GM12878 (cell line): ENCODE measurements around the gene BCR. TPM values are rescaled to one million over a fixed set of nuclear protein-coding genes. Genes with fewer than 3 reads are reported as not detected.

Experiments used
- ATAC-seq: fragments of 200-7000 bp; cut with Tn5 transposase; 3 replicates; pipeline ENCODE4 v1.9.1; 2020; ENCODE audit warnings: mild to moderate bottlenecking, moderate library complexity
- BruUV-seq: library from RNA; stranded (reverse); fragments of 400-500 nt; replicated peaks from 2 replicates; lab custom pipeline; 2021; lab: Mats Ljungman, UMichigan
- CTCF ChIA-PET: fragments of 300-600 bp; sonication (Branson Sonifier 250); formaldehyde crosslinking; extraction: SDS; loops from one replicate; lab custom pipeline; 2021; ENCODE audit warnings: inconsistent platforms; lab: Yijun Ruan, JAX
- POLR2A ChIA-PET: fragments of 350-600 bp; formaldehyde crosslinking; extraction: SDS; loops from one replicate; lab custom pipeline; 2021; ENCODE audit warnings: inconsistent platforms; lab: Charles Lee
- RAD21 ChIA-PET: fragments of 300-600 bp; sonication (Branson Sonifier 250); formaldehyde crosslinking; loops from one replicate; lab custom pipeline; 2023; ENCODE audit warnings: antibody characterized with exemption; ENCODE audit not compliant: unreplicated experiment; lab: Charles Lee
- SMC1A ChIA-PET: fragments of 300-600 bp; sonication (Branson Sonifier 250); formaldehyde crosslinking; loops from one replicate; lab custom pipeline; 2023; ENCODE audit not compliant: unreplicated experiment, uncharacterized antibody; lab: Charles Lee
- DNase-seq: peaks from one replicate; pipeline ENCODE4 v3.0.0-alpha.2; 2011; ENCODE audit warnings: low read depth, low spot score
- FAIRE-seq: peaks from 3 replicates; lab custom pipeline; 2011; peaks lifted over from hg19 to GRCh38; lab: Jason Lieb, UNC
- H2AFZ ChIP-seq: 2 replicates; pipeline ENCODE4 v1.6.0; 2011; ENCODE audit warnings: low read depth, low read length, control low read depth; ENCODE audit not compliant: control insufficient read depth
- H3K27ac ChIP-seq: 2 replicates; pipeline ENCODE4 v1.5.1; 2011; ENCODE audit warnings: control low read depth; ENCODE audit not compliant: control insufficient read depth, insufficient read depth
- H3K27me3 ChIP-seq, 2 experiments: replicated peaks in 1 of 2; 2 replicates each; pipeline versions ENCODE4 v1.6.0 to v1.6.1; 2011; ENCODE audit warnings: low read length in 1 of 2; ENCODE audit not compliant: control insufficient read depth in 2 of 2, insufficient read depth in 2 of 2
- H3K36me3 ChIP-seq, 2 experiments: 2 replicates each; pipeline ENCODE4 v1.5.1; 2011; ENCODE audit warnings: low read length in 1 of 2; ENCODE audit not compliant: control insufficient read depth in 2 of 2, insufficient read depth in 2 of 2
- H3K4me1 ChIP-seq: 2 replicates; pipeline ENCODE4 v1.6.1; 2011; ENCODE audit warnings: mild to moderate bottlenecking, low read length, moderate library complexity, mixed read lengths; ENCODE audit not compliant: control insufficient read depth, insufficient read depth
- H3K4me2 ChIP-seq: 2 replicates; pipeline ENCODE4 v1.6.0; 2011; ENCODE audit warnings: control low read depth; ENCODE audit not compliant: control insufficient read depth, insufficient read depth
- H3K4me3 ChIP-seq: fragments of 200-600 bp; sonication (generic); 2 replicates; pipeline ENCODE4 v1.5.1; 2016
- H3K79me2 ChIP-seq: 2 replicates; pipeline ENCODE4 v1.6.0; 2011; ENCODE audit warnings: low read length; ENCODE audit not compliant: control insufficient read depth, insufficient read depth
- H3K9ac ChIP-seq: 2 replicates; pipeline ENCODE4 v1.8.0; 2011; ENCODE audit warnings: low read length, control low read depth, mixed read lengths; ENCODE audit not compliant: control insufficient read depth, insufficient read depth
- H3K9me3 ChIP-seq: replicated peaks from 3 replicates; pipeline ENCODE4 v1.5.1; 2011; ENCODE audit warnings: mild to moderate bottlenecking, low read length; ENCODE audit not compliant: control insufficient read depth, insufficient read depth
- H4K20me1 ChIP-seq: 2 replicates; pipeline ENCODE4 v1.6.0; 2011; ENCODE audit not compliant: control insufficient read depth, insufficient read depth
- BRCA1 ChIP-seq: IDR thresholded peaks from 2 replicates; pipeline ENCODE4 v1.6.1; 2011; ENCODE audit warnings: low read depth, low read length, improper control_type of control experiment
- EGR1 ChIP-seq, 2 experiments: IDR thresholded peaks; 1 replicate in 1 of 2; 2 replicates in 1 of 2; pipeline ENCODE4 v1.6.1; 2011 to 2012; ENCODE audit warnings: low read depth in 2 of 2, low read length in 2 of 2, borderline replicate concordance in 1 of 2, mild to moderate bottlenecking in 1 of 2, moderate library complexity in 1 of 2
- FOS ChIP-seq: IDR thresholded peaks from 3 replicates; pipeline ENCODE4 v1.6.1; 2011; ENCODE audit warnings: borderline replicate concordance; ENCODE audit not compliant: insufficient read length; ENCODE audit errors: extremely low read depth
- IRF3 ChIP-seq: fragments of 450-650 bp; IDR thresholded peaks from 2 replicates; pipeline ENCODE4 v1.6.1; 2014; ENCODE audit warnings: mild to moderate bottlenecking
- KAT2A ChIP-seq: conservative IDR thresholded peaks from 2 replicates; pipeline ENCODE4 v1.6.1; 2011; ENCODE audit warnings: low read depth, low read length; ENCODE audit not compliant: control insufficient read depth
- MYB ChIP-seq: fragments of 150-350 bp; IDR thresholded peaks from 2 replicates; pipeline ENCODE4 v1.6.1; 2014; ENCODE audit warnings: mild to moderate bottlenecking, low read depth, low read length, borderline replicate concordance
- PAX8 ChIP-seq: fragments of 450-650 bp; IDR thresholded peaks from 2 replicates; pipeline ENCODE4 v1.6.1; 2017; ENCODE audit warnings: mild to moderate bottlenecking, moderate library complexity
- PML ChIP-seq: IDR thresholded peaks from 2 replicates; pipeline ENCODE4 v1.6.1; 2012; ENCODE audit warnings: low read length, inconsistent platforms
- RAD21 ChIP-seq: IDR thresholded peaks from 2 replicates; pipeline ENCODE4 v1.6.1; 2011; ENCODE audit warnings: mild to moderate bottlenecking, low read depth, low read length, moderate library complexity; ENCODE audit not compliant: insufficient read depth
- TARDBP ChIP-seq: IDR thresholded peaks from 2 replicates; pipeline ENCODE4 v1.6.1; 2016; ENCODE audit warnings: borderline replicate concordance
- TCF3 ChIP-seq: IDR thresholded peaks from 2 replicates; pipeline ENCODE4 v1.6.1; 2012; ENCODE audit warnings: low read depth, mild to moderate bottlenecking, low read length, borderline replicate concordance; ENCODE audit not compliant: insufficient read depth
- TCF7 ChIP-seq: IDR thresholded peaks from 2 replicates; pipeline ENCODE4 v1.6.1; 2014; ENCODE audit warnings: antibody characterized with exemption, borderline replicate concordance
- ZNF207 ChIP-seq: fragments of 450-650 bp; IDR thresholded peaks from 2 replicates; pipeline ENCODE4 v1.6.1; 2014; ENCODE audit warnings: antibody characterized with exemption, mild to moderate bottlenecking, borderline replicate concordance
- ZNF24 ChIP-seq: fragments of 450-650 bp; IDR thresholded peaks from 2 replicates; pipeline ENCODE4 v1.6.1; 2017; ENCODE audit warnings: antibody characterized with exemption, mild to moderate bottlenecking
- WGBS: methylation state at CpG from one replicate; pipeline ENCODE4 v1.1.6; 2016; ENCODE audit warnings: low lambda C conversion rate; ENCODE audit not compliant: insufficient replicate concordance, insufficient coverage; ENCODE audit errors: missing lambda C conversion rate; 5-methylcytosine and 5-hydroxymethylcytosine counted together
- in situ Hi-C: fragments of 300-500 bp; cut with MboI; formaldehyde crosslinking; loops from 9 replicates; pipeline ENCODE4 v1.14.3; 2018; ENCODE audit warnings: mixed read lengths
- intact Hi-C: fragments of 100-400 bp; cut with micrococcal nuclease; formaldehyde crosslinking; loops from one replicate; pipeline ENCODE4 v1.14.2; 2022; ENCODE audit not compliant: unreplicated experiment
- polyA plus RNA-seq, 11 experiments: library from polyadenylated mRNA; depleted of rRNA in 4 of 11; unstranded in 6 of 11; stranded (reverse) in 5 of 11; fragments of >200 nt; fragmentation: Nextera tagmentation in 4 of 11; fragmentation: Illumina TruSeq in 1 of 11; extraction: Ambion mirVana in 4 of 11; extraction: Trizol in 1 of 11; gene quantifications; 1 replicate in 1 of 11; 2 replicates in 10 of 11; pipeline versions ENCODE4 v1.2.1 to v1.2.3, GENCODE V29; 2011 to 2016; ENCODE audit warnings: inconsistent platforms in 2 of 11, missing spikeins in 2 of 11, low read depth in 1 of 11
- total RNA-seq, 4 experiments: library from RNA; depleted of rRNA in 3 of 4; stranded (reverse); fragments of >200 nt in 3 of 4; fragmentation: Illumina TruSeq in 1 of 4; extraction: Trizol in 1 of 4; gene quantifications; 2 replicates each; pipeline versions ENCODE4 v1.2.1 to v1.2.3, GENCODE V29; 2013 to 2021
- TF ChIP-seq, protein P1 (sequence below): IDR thresholded peaks from 2 replicates; pipeline ENCODE4 v1.6.1; 2011; ENCODE audit warnings: mild to moderate bottlenecking, low read depth, low read length, moderate library complexity; ENCODE audit not compliant: insufficient replicate concordance
- TF ChIP-seq, protein P2 (sequence below): fragments of 450-650 bp; IDR thresholded peaks from 2 replicates; pipeline ENCODE4 v1.6.1; 2017; ENCODE audit warnings: mild to moderate bottlenecking, moderate library complexity

Gene BCR
- total and polyA plus RNA-seq, 10 of the 15 experiments (the other 5 are each of a cell fraction or from before 2014, with no cell fraction given): 1.7 to 64.7 (median 18.4) TPM

DNA sequence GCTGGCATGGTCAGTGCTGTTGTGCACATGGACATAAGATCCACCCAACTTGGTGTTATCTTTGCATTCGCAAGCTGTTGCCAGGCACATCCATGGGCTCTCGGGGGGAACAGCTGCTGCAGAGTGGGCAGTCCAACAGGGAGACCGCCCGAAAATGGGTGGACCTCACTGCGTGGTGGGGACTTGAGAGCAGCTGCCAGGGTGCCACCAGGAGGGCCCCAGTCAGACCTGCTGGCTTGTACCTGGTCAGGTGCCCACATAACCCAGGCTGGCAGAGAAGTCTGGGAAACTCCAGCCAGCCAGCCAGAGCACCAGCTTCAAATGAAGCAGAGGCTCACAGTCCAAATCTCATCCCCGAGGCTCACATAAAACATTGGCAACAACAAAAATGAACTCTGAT, 120.2 kb downstream of the BCR start (continued):
- TF ChIP-seq IRF3: no peak
- TF ChIP-seq, protein P1, sequence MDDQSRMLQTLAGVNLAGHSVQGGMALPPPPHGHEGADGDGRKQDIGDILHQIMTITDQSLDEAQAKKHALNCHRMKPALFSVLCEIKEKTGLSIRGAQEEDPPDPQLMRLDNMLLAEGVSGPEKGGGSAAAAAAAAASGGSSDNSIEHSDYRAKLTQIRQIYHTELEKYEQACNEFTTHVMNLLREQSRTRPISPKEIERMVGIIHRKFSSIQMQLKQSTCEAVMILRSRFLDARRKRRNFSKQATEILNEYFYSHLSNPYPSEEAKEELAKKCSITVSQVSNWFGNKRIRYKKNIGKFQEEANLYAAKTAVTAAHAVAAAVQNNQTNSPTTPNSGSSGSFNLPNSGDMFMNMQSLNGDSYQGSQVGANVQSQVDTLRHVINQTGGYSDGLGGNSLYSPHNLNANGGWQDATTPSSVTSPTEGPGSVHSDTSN: no peak
- TF ChIP-seq TARDBP: no peak
- TF ChIP-seq ZNF24: no peak
- no peak for TF ChIP-seq TCF7
- no peak for TF ChIP-seq PML
- TF ChIP-seq FOS: no peak
- TF ChIP-seq BRCA1: no peak
- TF ChIP-seq ZNF207: no peak
- no peak for TF ChIP-seq RAD21
- TF ChIP-seq, all 136 proteins: peak for 0

DNA sequence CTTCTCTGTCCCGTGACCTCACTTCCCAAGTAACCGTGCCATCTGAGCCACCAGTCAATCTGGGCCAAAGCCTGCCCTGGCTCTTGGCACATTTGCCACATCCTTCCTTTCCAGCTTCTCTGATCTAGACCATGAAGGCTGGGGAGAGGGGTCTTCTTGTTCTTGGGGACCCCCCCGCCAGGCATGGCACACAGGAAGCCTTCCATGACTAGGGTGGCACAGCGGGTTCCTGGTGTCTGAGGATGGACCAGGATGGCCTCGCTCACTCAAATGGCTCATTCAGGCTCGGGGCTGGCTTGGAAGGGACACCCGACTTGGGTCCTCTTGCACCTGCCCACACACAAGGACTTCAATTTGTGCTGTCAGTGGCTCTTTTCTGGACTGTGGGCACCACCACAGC, 121.3 kb downstream of the BCR start:
- in situ Hi-C loops (no loop called here), intact Hi-C loops (no loop called here)
- RAD21 ChIA-PET: no interaction called here
- Histone ChIP-seq H3K9ac (no peak overlapping the region), H3K27ac (no peak overlapping the region), H3K4me2 (no peak overlapping the region), H2AFZ (no peak overlapping the region), H3K27me3 (no peaks in the 10 kb centered on the region), H3K4me1 (no peaks in the 10 kb centered on the region), H3K79me2 (no peaks in the 10 kb centered on the region), H3K36me3 (peaks cover 0 to 10% of the 10 kb centered on the region in 2 experiments; a peak in 3 of 4 replicates), H3K9me3 (no peaks in the 10 kb centered on the region), H3K4me3 (no peak overlapping the region), H4K20me1 (no peaks in the 10 kb centered on the region)
- POLR2A ChIA-PET: no interaction called here
- no TSS peak for BruUV-seq
- TF ChIP-seq, protein P2, sequence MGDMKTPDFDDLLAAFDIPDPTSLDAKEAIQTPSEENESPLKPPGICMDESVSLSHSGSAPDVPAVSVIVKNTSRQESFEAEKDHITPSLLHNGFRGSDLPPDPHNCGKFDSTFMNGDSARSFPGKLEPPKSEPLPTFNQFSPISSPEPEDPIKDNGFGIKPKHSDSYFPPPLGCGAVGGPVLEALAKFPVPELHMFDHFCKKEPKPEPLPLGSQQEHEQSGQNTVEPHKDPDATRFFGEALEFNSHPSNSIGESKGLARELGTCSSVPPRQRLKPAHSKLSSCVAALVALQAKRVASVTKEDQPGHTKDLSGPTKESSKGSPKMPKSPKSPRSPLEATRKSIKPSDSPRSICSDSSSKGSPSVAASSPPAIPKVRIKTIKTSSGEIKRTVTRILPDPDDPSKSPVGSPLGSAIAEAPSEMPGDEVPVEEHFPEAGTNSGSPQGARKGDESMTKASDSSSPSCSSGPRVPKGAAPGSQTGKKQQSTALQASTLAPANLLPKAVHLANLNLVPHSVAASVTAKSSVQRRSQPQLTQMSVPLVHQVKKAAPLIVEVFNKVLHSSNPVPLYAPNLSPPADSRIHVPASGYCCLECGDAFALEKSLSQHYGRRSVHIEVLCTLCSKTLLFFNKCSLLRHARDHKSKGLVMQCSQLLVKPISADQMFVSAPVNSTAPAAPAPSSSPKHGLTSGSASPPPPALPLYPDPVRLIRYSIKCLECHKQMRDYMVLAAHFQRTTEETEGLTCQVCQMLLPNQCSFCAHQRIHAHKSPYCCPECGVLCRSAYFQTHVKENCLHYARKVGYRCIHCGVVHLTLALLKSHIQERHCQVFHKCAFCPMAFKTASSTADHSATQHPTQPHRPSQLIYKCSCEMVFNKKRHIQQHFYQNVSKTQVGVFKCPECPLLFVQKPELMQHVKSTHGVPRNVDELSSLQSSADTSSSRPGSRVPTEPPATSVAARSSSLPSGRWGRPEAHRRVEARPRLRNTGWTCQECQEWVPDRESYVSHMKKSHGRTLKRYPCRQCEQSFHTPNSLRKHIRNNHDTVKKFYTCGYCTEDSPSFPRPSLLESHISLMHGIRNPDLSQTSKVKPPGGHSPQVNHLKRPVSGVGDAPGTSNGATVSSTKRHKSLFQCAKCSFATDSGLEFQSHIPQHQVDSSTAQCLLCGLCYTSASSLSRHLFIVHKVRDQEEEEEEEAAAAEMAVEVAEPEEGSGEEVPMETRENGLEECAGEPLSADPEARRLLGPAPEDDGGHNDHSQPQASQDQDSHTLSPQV: no peak
- TF ChIP-seq MYB (no peak), PAX8 (no peak), TCF3 (no peak), KAT2A (no peak), EGR1 (IDR thresholded peaks at IDR 0.05; ENCODE audit: borderline replicate concordance in 1 of 2, low read depth in 2 of 2, low read length in 2 of 2) (no peak)
- CTCF ChIA-PET: no interaction called here
- DNase-seq (no peak), ATAC-seq (no peak), FAIRE-seq (no peak)
- SMC1A ChIA-PET: no interaction called here
- 79% methylated on average over 7 of the region's 7 CpGs for WGBS
